ENCODE measurements around the gene VCL.
A peak's percentile ranks its signal among the peaks of the same experiment; 100 is the strongest.

The VCL gene

GRCh38 chr10:74076961-74077360 is 79.0 kb downstream of the VCL start:
- DNase-seq (ENCODE audit: low spot score) = no peak

- DNase-seq (ENCODE audit: low spot score) = no peak
Measured at GRCh38 chr10:74077416-74077815, 79.5 kb downstream of the VCL start.

- DNase-seq (ENCODE audit: low spot score) = no peak
Measured at GRCh38 chr10:74078037-74078436, 80.1 kb downstream of the VCL start.

GRCh38 chr10:74079028-74079935 is 81.4 kb downstream of the VCL start:
- DNase-seq (ENCODE audit: low spot score) = no peak

GRCh38 chr10:74079936-74080590 is 82.1 kb downstream of the VCL start:
- no peak for DNase-seq (ENCODE audit: low spot score)

- peak; percentile 47 for DNase-seq (ENCODE audit: low spot score)
Measured at GRCh38 chr10:74081192-74081803, 83.4 kb downstream of the VCL start.

- no peak for DNase-seq (ENCODE audit: low spot score)
Measured at GRCh38 chr10:74081941-74082718, 84.2 kb downstream of the VCL start.

- DNase-seq (ENCODE audit: low spot score) = no peak
Measured at GRCh38 chr10:74083304-74083703, 85.4 kb downstream of the VCL start.

- no peak for DNase-seq (ENCODE audit: low spot score)
Measured at GRCh38 chr10:74084955-74085354, 87.0 kb downstream of the VCL start.

- no peak for DNase-seq (ENCODE audit: low spot score)
Measured at GRCh38 chr10:74086317-74086716, 88.4 kb downstream of the VCL start.

GRCh38 chr10:74088722-74089121 is 90.8 kb downstream of the VCL start:
- DNase-seq (ENCODE audit: low spot score) = no peak

GRCh38 chr10:74092372-74092771 is 94.5 kb downstream of the VCL start:
- no peak for DNase-seq (ENCODE audit: low spot score)

GRCh38 chr10:74093530-74094164 is 95.7 kb downstream of the VCL start:
- no peak for DNase-seq (ENCODE audit: low spot score)

- no peak for DNase-seq (ENCODE audit: low spot score)
Measured at GRCh38 chr10:74094231-74094630, 96.3 kb downstream of the VCL start.

GRCh38 chr10:74096777-74097176 is 98.9 kb downstream of the VCL start:
- DNase-seq (ENCODE audit: low spot score) = no peak

GRCh38 chr10:74097776-74098175 is 99.9 kb downstream of the VCL start:
- no peak for DNase-seq (ENCODE audit: low spot score)

GRCh38 chr10:74099420-74099819 is 101.5 kb downstream of the VCL start:
- no peak for DNase-seq (ENCODE audit: low spot score)

GRCh38 chr10:74099836-74100235 is 101.9 kb downstream of the VCL start:
- DNase-seq (ENCODE audit: low spot score) = no peak

GRCh38 chr10:74103560-74104258 is 105.8 kb downstream of the VCL start:
- DNase-seq (ENCODE audit: low spot score) = peak; percentile 26

GRCh38 chr10:74104480-74104879 is 106.6 kb downstream of the VCL start:
- no peak for DNase-seq (ENCODE audit: low spot score)

GRCh38 chr10:74104996-74105395 is 107.1 kb downstream of the VCL start:
- DNase-seq (ENCODE audit: low spot score) = no peak
